H9 (cell line): ENCODE data around the gene ZBTB6. TPM values are rescaled to one million over a fixed set of nuclear protein-coding genes. Genes with fewer than 3 reads are reported as not detected.

Experiments used
- DNase-seq: peaks from one replicate; pipeline ENCODE4 v3.0.0-alpha.2; 2017
- H2AFZ ChIP-seq: one replicate; pipeline ENCODE4 v1.6.1; 2013; ENCODE audit warnings: mild to moderate bottlenecking, low read length, control low read depth, moderate library complexity
- H2AK5ac ChIP-seq: 2 replicates; pipeline ENCODE4 v1.6.1; 2013; ENCODE audit warnings: low read length, control low read depth, mixed read lengths; ENCODE audit not compliant: insufficient read length
- H2BK120ac ChIP-seq: one replicate; pipeline ENCODE4 v1.6.1; 2013; ENCODE audit warnings: low read depth, mild to moderate bottlenecking, low read length, control low read depth, inconsistent platforms; ENCODE audit not compliant: poor library complexity, severe bottlenecking
- H2BK12ac ChIP-seq: 2 replicates; pipeline ENCODE4 v1.6.1; 2013; ENCODE audit warnings: low read length, control low read depth, mixed read lengths, low read depth; ENCODE audit not compliant: insufficient read length
- H2BK15ac ChIP-seq: 2 replicates; pipeline ENCODE4 v1.6.1; 2013; ENCODE audit warnings: low read depth, low read length, control low read depth
- H2BK20ac ChIP-seq: one replicate; pipeline ENCODE4 v1.6.1; 2013; ENCODE audit warnings: low read depth, mild to moderate bottlenecking, low read length, control low read depth, inconsistent platforms; ENCODE audit not compliant: poor library complexity, severe bottlenecking
- H2BK5ac ChIP-seq: 2 replicates; pipeline ENCODE4 v1.6.1; 2013; ENCODE audit warnings: low read length, control low read depth, mixed read lengths; ENCODE audit not compliant: insufficient read length
- H3K14ac ChIP-seq: 2 replicates; pipeline ENCODE4 v1.6.1; 2013; ENCODE audit warnings: low read length, control low read depth; ENCODE audit not compliant: insufficient read depth
- H3K18ac ChIP-seq: 2 replicates; pipeline ENCODE4 v1.6.1; 2013; ENCODE audit warnings: low read depth, mild to moderate bottlenecking, mixed read lengths, low read length, control low read depth; ENCODE audit not compliant: insufficient read length
- H3K23ac ChIP-seq: 2 replicates; pipeline ENCODE4 v1.6.1; 2013; ENCODE audit warnings: low read length, control low read depth, mixed read lengths, low read depth; ENCODE audit not compliant: insufficient read length
- H3K23me2 ChIP-seq: 2 replicates; pipeline ENCODE4 v1.6.1; 2013; ENCODE audit warnings: low read depth, mild to moderate bottlenecking, mixed read lengths, low read length, control low read depth; ENCODE audit not compliant: insufficient read length, poor library complexity, severe bottlenecking
- H3K27ac ChIP-seq: 2 replicates; pipeline ENCODE4 v1.5.1; 2013; ENCODE audit warnings: low read length, control low read depth, mixed read lengths, low read depth; ENCODE audit not compliant: insufficient read length
- H3K27me3 ChIP-seq: 2 replicates; pipeline ENCODE4 v1.6.1; 2013; ENCODE audit warnings: low read length, control low read depth, inconsistent platforms; ENCODE audit not compliant: insufficient read depth
- H3K4ac ChIP-seq: 2 replicates; pipeline ENCODE4 v1.6.1; 2013; ENCODE audit warnings: low read depth, mild to moderate bottlenecking, control low read depth, inconsistent platforms, low read length, moderate library complexity
- H3K4me1 ChIP-seq: 2 replicates; pipeline ENCODE4 v1.6.1; 2013; ENCODE audit warnings: low read length, control low read depth, inconsistent platforms; ENCODE audit not compliant: insufficient read depth
- H3K4me2 ChIP-seq: 2 replicates; pipeline ENCODE4 v1.6.1; 2013; ENCODE audit warnings: low read length, control low read depth, mixed read lengths; ENCODE audit not compliant: insufficient read length, insufficient read depth
- H3K56ac ChIP-seq: 2 replicates; pipeline ENCODE4 v1.6.1; 2013; ENCODE audit warnings: low read depth, mild to moderate bottlenecking, mixed read lengths, low read length, control low read depth; ENCODE audit not compliant: insufficient read length
- H3K79me1 ChIP-seq: 2 replicates; pipeline ENCODE4 v1.6.1; 2013; ENCODE audit warnings: low read depth, mild to moderate bottlenecking, moderate library complexity, low read length, control low read depth, inconsistent platforms; ENCODE audit not compliant: insufficient read depth, poor library complexity, severe bottlenecking
- H3K79me2 ChIP-seq: 2 replicates; pipeline ENCODE4 v1.6.1; 2013; ENCODE audit warnings: low read length, control low read depth, inconsistent platforms; ENCODE audit not compliant: insufficient read depth
- H3K9ac ChIP-seq: 2 replicates; pipeline ENCODE4 v1.6.1; 2013; ENCODE audit warnings: low read length, control low read depth, mixed read lengths; ENCODE audit not compliant: insufficient read length; ENCODE audit errors: extremely low read depth
- H3K9me3 ChIP-seq: one replicate; pipeline ENCODE4 v1.6.1; 2013; ENCODE audit warnings: low read depth, low read length, inconsistent platforms; ENCODE audit not compliant: control insufficient read depth
- H3T11ph ChIP-seq: one replicate; pipeline ENCODE4 v1.6.1; 2013; ENCODE audit warnings: mild to moderate bottlenecking, low read length, control low read depth, inconsistent platforms
- H4K20me1 ChIP-seq: one replicate; pipeline ENCODE4 v1.6.1; 2013; ENCODE audit not compliant: control insufficient read depth, insufficient read length, insufficient read depth
- H4K5ac ChIP-seq: 2 replicates; pipeline ENCODE4 v1.6.1; 2013; ENCODE audit warnings: low read depth, mild to moderate bottlenecking, mixed read lengths, low read length, control low read depth; ENCODE audit not compliant: insufficient read length
- H4K8ac ChIP-seq: replicated peaks from 2 replicates; pipeline ENCODE4 v1.6.1; 2013; ENCODE audit warnings: low read length, control low read depth, mixed read lengths, low read depth; ENCODE audit not compliant: insufficient read length
- H4K91ac ChIP-seq: 2 replicates; pipeline ENCODE4 v1.6.1; 2013; ENCODE audit warnings: low read depth, mild to moderate bottlenecking, moderate library complexity, mixed read lengths, low read length, control low read depth; ENCODE audit not compliant: insufficient read length
- H3K27ac Mint-ChIP-seq, 3 experiments: 2 replicates in 2 of 3; 3 replicates in 1 of 3; pipeline ENCODE4 v1.8.0; 2020 to 2021; ENCODE audit warnings: mixed read lengths in 3 of 3, mild to moderate bottlenecking in 1 of 3, moderate library complexity in 1 of 3
- H3K27me3 Mint-ChIP-seq: 2 replicates; pipeline ENCODE4 v1.8.0; 2021; ENCODE audit warnings: low read depth, mild to moderate bottlenecking, moderate library complexity, mixed read lengths
- H3K36me3 Mint-ChIP-seq, 3 experiments: 2 replicates in 2 of 3; 3 replicates in 1 of 3; pipeline ENCODE4 v1.8.0; 2020 to 2021; ENCODE audit warnings: low read depth in 3 of 3, mixed read lengths in 3 of 3; ENCODE audit not compliant: insufficient read depth in 1 of 3
- H3K4me1 Mint-ChIP-seq, 2 experiments: 2 replicates each; pipeline ENCODE4 v1.8.0; 2020; ENCODE audit warnings: mixed read lengths in 2 of 2
- H3K4me3 Mint-ChIP-seq, 2 experiments: 2 replicates in 1 of 2; 3 replicates in 1 of 2; pipeline ENCODE4 v1.8.0; 2020 to 2021; ENCODE audit warnings: mild to moderate bottlenecking in 2 of 2, mixed read lengths in 2 of 2, moderate library complexity in 1 of 2
- H3K9me3 Mint-ChIP-seq, 2 experiments: 2 replicates in 1 of 2; 3 replicates in 1 of 2; pipeline ENCODE4 v1.8.0; 2020; ENCODE audit warnings: mild to moderate bottlenecking in 2 of 2, mixed read lengths in 2 of 2, moderate library complexity in 1 of 2
- WGBS: extraction: QIAGEN DNeasy Blood & Tissue Kit; methylation state at CpG from one replicate; pipeline ENCODE4 v1.1.7; 2013; ENCODE audit warnings: missing lambda C conversion rate, low lambda C conversion rate, mixed read lengths; ENCODE audit not compliant: insufficient read length; ENCODE audit errors: extremely low coverage; 5-methylcytosine and 5-hydroxymethylcytosine counted together
- total RNA-seq: library from RNA; stranded (reverse); gene quantifications from 2 replicates; pipeline ENCODE4 v1.2.1, GENCODE V29; 2021
- TF ChIP-seq, protein P1 (sequence below): fragments of 200-600 bp; sonication (generic); conservative IDR thresholded peaks from 3 replicates; pipeline ENCODE4 v1.8.0; 2021; ENCODE audit warnings: antibody characterized with exemption, mild to moderate bottlenecking

The ZBTB6 gene
- total RNA-seq, 1 experiment from 2014 or later = 10.2 TPM

DNA sequence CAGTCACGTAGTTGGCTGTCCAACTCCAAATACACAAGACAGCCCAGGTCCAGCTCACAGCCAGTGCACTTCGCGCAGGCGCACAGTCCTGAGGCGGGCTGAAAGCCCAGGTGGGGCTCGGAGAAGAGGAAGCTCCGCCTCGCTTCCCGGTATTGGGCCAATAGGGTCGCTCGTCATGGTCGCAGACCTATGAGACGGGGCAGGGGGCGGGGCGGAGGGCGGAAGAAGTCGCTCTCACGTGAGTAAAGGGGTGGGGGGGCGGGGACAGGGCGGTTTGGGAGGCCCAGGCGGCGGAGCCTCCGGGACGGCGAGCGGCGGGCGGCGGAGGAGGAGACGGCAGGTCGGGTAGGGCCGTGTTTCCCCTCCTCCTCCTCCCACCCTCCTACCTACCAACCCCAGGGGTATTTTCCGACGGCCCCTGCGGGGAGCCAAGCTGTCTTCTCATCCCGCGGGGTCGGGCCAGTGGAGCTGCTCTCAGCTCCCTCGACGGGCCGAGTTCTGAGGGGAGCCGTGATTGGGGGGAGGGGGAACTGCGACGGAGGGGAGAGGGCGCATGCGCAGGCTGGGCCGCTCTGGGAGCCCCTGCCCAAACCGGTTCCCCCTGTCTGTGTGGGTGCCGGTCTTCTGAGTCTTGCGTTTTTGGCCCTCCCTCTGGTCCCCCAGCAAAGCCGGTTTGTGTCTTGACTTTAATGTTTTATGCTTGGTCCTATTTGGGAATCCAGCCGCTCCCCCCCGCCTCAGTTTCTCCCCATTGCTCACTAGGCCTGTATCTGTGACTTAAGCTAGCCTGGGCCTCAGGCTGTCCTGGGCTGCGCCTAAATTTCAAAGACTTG, 27.8 kb upstream of the ZBTB6 start, which contains the start of gene RABGAP1:
Gene RABGAP1 (plus strand): TSS at position 272 of the 833 bp plus-strand sequence. CDS start 16,040 bp downstream, outside the sequence.
- H3K9me3 Mint-ChIP-seq = no peaks in the 10 kb centered on the region
- Histone ChIP-seq H3T11ph (no peak within 1 kb of the TSS), H3K56ac (no peak within 1 kb of the TSS), H4K5ac (no peak within 1 kb of the TSS), H3K4ac (no peak within 1 kb of the TSS), H2BK120ac (no peak within 1 kb of the TSS), H3K4me2 (peak within 1 kb of the TSS; percentile 84), H3K79me1 (no peaks in the 10 kb centered on the region), H3K9me3 (no peaks in the 10 kb centered on the region), H4K91ac (no peak within 1 kb of the TSS), H3K9ac (peak within 1 kb of the TSS; percentile 91), H2AFZ (peak within 1 kb of the TSS; percentile 18), H3K14ac (peak within 1 kb of the TSS; percentile 96), H3K4me1 (peaks cover 2% of the 10 kb centered on the region; the same call in 1 of the 2 replicates), H4K20me1 (no peaks in the 10 kb centered on the region), H2BK20ac (no peak within 1 kb of the TSS), H3K79me2 (peaks cover 21% of the 10 kb centered on the region; the same call in 1 of the 2 replicates), H2BK15ac (no peak within 1 kb of the TSS), H3K23me2 (peaks cover 3% of the 10 kb centered on the region), H3K18ac (peak within 1 kb of the TSS; percentile 99), H2BK12ac (no peak within 1 kb of the TSS), H3K27ac (peak within 1 kb of the TSS; percentile 72), H4K8ac (no peak within 1 kb of the TSS), H2AK5ac (no peak within 1 kb of the TSS), H3K23ac (no peak within 1 kb of the TSS), H2BK5ac (no peak within 1 kb of the TSS), H3K27me3 (no peaks in the 10 kb centered on the region)
- TF ChIP-seq, protein P1, sequence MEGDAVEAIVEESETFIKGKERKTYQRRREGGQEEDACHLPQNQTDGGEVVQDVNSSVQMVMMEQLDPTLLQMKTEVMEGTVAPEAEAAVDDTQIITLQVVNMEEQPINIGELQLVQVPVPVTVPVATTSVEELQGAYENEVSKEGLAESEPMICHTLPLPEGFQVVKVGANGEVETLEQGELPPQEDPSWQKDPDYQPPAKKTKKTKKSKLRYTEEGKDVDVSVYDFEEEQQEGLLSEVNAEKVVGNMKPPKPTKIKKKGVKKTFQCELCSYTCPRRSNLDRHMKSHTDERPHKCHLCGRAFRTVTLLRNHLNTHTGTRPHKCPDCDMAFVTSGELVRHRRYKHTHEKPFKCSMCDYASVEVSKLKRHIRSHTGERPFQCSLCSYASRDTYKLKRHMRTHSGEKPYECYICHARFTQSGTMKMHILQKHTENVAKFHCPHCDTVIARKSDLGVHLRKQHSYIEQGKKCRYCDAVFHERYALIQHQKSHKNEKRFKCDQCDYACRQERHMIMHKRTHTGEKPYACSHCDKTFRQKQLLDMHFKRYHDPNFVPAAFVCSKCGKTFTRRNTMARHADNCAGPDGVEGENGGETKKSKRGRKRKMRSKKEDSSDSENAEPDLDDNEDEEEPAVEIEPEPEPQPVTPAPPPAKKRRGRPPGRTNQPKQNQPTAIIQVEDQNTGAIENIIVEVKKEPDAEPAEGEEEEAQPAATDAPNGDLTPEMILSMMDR = no peak
- H3K27me3 Mint-ChIP-seq = no peaks in the 10 kb centered on the region
- H3K4me3 Mint-ChIP-seq = peak within 1 kb of the TSS; percentile 91 to 94
- peaks cover 19 to 21% of the 10 kb centered on the region in 2 experiments for H3K4me1 Mint-ChIP-seq
- peak; percentile 99 for DNase-seq
- peak within 1 kb of the TSS; percentile 97 to 99 (median 99) for H3K27ac Mint-ChIP-seq
- no CpG with 5 or more reads among the region's 54 CpGs for WGBS
- peaks cover 6 to 27% (median 22%) of the 10 kb centered on the region in 3 experiments for H3K36me3 Mint-ChIP-seq
